Measurements from ENCODE around the gene MEDAG.
"Not testable (repeated sequence)": the region's sequence is repeated elsewhere in the genome, so short reads cannot be mapped to it uniquely, and the experiment has no call there.

Gene MEDAG

GRCh38 chr13:30910676-30911075 lies 4.6 kb downstream of the MEDAG start:
- no peak for DNase-seq

DNA sequence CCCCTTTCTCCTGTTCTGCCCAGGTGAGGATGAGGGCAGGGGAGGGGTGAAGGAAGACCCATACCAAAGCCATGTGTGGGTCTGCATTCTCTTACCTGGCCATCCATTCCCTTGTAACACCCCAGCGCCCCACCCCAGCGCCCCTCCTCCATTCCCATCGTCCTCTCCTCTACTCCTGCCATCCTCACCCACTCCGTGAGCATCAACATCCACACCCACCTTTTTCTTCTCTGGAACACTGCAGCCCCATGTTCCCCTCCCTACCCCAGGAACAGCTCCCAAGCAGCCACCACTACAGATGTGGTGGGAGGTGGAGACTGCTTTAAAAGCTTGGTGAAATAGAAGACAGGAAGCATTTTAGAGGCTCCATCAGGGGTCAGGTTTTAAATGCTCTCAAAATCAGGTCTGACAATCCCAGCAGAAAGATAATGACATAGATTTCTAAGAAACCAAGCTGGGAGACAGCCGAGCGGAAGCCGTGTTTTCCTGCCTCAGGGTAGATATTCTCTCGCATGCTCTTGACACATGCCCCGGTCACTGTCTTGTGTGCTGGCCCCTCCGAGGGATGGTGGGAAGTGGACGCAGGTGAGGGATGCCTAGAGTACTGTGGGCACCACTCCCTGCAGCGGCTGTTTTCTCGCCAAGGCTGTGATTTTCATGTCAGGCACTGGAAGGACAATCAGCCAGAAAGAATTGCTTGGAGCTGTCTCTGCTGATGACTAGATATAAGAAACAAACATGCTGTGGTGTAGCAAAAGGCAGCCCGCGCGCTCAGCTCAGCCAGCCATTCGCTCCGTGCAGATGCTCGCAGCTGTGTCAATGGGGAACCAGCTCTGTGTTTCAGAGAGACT lies 9.8 kb downstream of the MEDAG start:
- DNase-seq: no peak

GRCh38 chr13:30916991-30917390 lies 10.9 kb downstream of the MEDAG start:
- DNase-seq: no peak

DNA sequence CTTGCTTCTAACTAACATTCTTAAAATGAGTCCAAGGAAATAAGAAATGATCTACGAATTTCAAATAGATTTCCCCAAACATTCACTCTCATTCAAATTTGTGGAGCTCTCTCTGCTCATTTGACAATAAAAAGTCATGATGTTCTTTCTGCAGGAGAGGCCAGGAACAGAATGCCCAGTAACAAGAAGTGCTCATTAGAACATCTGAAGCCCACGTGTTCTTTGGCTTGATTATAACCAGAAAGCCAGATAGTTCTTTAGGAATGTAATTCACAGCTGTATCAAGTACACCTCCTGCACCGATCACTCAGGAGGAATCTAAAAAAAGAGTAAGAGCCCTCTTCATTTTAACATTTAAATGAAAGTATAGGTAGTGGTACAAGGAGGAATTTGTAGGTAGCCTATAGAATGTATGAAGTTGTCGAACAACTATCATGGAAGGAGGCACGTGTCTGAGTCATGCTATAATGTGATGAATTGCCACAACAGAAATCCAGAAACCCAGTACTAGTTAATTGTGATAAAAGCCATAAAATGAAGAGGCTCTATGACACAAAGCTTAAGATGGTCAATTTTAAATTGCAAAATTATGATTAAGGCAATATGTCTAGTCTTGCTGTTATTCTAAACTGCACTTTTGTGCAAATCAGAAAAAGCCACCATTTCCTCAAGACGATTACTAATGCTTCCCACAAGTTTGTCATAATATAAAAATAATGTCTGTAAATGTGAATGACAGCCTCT lies 12.8 kb downstream of the MEDAG start:
- DNase-seq: no peak

- DNase-seq: no peak
Observed at GRCh38 chr13:30920162-30920909, 14.3 kb downstream of the MEDAG start.

- DNase-seq: no peak
Observed at GRCh38 chr13:30923418-30923817, 17.3 kb downstream of the MEDAG start.

GRCh38 chr13:30924721-30925120 lies 18.6 kb downstream of the MEDAG start:
- DNase-seq: no peak

DNA sequence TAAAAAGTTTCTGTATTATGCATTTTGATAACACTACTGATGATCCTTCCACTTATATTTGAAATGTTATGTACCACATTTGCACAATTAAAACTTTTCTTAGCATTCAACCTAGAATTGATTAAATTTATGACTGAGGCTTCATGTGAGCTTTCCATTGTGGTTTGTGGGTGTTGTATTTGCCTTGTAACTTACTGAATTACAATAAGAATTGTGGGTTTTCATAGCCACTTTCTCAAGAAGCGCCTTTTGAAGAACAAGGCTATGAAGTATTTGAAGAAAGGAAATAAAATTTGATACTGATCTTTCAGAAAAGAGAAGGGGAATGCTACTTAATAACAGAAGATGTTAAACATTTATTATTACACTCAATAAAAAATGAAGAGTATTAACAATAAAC lies 19.4 kb downstream of the MEDAG start:
- DNase-seq: no peak

DNA sequence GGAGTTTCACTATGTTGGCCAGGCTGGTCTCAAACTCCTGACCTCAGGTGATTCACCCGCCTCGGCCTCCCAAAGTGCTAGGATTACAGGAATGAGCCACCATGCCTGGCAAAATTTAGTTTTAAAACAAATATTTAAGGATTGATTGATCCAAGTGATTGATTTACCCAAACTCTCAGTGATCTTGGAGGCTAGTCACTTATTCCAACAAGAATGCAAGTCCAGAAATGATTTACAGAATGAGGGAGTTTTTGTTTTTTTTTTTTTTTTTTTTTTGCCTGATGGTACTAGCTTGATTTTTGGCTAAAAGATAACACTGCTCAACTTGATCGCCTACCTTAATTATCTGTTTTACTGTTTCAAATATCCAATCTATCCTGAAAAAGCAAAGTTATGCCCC lies 20.7 kb downstream of the MEDAG start:
- DNase-seq: no peak

DNA sequence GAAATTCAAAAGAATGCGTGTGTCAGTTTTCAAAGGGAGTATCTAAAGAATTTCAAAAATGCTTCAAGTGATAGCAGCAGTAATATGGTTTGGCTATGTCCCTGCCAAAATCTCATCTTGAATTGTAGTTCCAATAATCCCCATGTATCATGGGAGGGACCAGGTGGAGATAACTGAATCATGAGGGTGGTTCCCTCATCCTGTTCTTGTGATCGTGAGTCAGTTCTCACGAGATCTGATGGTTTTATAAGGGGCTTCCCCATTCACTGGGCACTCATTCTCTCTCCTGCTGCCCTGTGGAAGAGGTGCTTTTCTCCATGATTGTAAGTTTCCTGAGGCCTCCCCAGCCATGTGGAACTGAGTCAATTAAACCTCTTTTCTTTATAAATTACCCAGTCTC lies 21.1 kb downstream of the MEDAG start:
- not testable (repeated sequence) for DNase-seq

GRCh38 chr13:30927595-30927994 lies 21.5 kb downstream of the MEDAG start:
- no peak for DNase-seq

DNA sequence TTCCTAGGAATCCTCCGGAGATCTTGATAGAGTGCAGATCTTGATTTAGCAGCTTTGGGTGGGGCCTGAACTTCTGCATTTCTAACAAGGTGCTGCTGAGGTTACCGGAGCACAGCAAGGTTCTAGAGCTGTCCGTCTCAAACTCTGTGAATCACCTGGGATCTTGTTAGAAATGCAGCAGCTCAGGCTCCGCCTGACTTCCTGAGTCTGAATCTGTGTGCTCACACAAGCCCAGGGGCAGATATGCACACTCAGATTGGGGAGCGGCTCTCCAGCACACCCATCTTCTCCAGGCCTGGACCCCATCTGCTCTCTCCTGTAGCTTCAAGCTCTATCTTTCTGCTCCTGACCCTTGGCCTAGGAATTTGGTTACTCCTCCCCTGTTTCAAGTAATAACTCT lies 22.9 kb downstream of the MEDAG start:
- no peak for DNase-seq

DNA sequence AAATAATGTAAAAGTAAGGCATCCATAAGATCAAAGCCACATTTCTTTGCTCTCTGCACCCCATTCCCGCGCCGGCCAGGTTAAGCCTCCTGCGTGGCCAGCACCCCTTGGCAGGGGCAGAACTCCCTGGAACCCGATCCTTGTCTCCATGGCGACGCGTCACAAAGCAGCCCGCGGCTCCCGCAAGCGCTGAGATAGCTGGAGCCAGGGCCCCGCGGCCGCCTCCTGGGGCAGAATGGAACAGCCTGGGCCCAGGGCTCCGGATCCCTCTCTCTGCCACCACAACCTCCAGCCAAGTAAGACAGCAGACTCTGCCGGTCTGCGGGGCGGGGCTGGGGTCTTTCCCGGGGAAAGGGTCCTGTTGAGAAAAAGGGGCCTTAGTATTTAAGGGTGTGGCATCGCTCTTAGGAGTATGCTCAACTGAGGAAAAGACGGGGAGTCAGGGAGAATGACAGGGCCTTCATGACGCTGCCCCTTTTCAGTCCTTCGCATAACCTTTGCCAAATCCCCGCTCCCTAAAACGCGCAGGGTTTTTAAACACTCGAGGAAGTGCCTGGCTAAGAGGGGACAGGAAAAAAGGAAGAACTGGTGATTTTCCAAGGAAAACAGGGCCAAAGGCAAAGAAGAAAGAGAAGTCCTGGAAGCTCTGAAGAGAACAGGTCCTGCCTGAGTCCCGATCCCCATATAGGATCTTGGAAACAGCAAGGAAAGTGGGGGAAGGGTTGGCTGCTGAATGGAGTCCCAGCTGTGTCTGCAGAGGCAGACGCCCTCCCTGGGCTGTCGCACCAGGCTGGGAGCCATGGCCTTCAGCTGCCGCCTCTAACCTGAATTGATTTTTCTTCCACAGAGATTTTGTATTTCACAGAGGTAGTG lies 26.6 kb downstream of the MEDAG start, which contains the start of gene TEX26:
TEX26 (plus strand) TSS at position 176 of the 873 bp plus-strand sequence; CDS start at position 236, 60 bp downstream.
- DNase-seq: no peak

- no peak for DNase-seq
Observed at GRCh38 chr13:30933354-30933670, 27.2 kb downstream of the MEDAG start.

GRCh38 chr13:30934381-30934780 lies 28.3 kb downstream of the MEDAG start:
- no peak for DNase-seq

DNA sequence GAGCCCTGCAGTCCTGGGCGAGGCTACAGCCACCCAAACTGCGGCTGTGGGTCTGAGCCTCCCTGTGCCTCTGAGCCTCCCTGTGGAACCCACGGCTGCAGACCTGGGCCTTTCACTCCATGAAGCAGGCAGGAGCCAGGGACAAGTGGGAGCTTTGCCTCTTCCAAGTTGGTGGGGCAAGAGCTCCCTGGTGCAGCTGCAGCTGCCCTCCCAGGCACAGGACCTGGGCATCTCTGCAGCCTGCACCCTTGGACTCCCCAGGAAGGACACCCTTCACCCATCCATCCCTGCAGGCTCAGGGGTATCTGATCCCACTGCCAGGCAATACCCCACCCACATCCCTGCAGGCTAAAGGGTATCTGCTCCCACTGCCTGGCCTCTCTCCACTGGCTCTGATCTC lies 28.7 kb downstream of the MEDAG start:
- no peak for DNase-seq

DNA sequence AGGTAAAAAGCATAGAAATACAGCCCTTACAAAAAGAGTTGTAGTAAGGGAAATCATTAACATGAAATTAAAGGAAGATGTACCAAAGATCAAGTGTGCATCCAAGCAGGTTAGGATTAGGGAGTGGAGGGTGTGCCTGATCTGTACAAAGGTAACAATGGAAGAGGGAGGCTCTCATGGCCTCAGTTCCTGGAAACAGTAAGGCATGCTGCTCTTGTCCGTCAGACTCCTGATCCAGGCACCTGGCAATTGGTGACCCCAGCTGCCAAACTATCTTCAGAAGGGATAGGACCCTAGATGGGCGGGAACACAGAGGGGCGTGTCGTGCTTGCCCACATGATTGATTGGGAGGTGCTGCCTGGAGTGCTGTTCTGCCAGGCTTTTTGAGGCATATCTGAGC lies 30.9 kb downstream of the MEDAG start:
- DNase-seq: no peak

DNA sequence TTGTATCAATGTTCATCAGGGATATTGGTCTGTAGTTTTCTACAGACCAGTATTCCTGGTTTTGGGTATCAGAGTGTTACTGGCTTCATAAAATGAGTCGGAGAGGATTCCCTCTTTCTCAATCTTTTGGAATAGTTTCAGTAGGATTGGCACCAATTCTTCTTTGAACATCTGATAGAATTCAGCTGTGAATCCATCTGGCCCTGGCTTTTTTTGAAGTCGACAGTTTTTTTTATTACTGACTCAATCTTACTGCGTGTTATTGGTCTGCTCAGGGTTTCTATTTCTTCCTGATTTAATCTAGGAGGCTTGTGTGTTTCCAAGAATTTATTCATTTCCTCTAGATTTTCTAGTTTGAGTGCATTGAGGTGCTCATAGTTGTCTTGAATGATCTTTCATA lies 37.8 kb downstream of the MEDAG start:
- no peak for DNase-seq

GRCh38 chr13:30957258-30957943 lies 51.3 kb downstream of the MEDAG start:
- no peak for DNase-seq

DNA sequence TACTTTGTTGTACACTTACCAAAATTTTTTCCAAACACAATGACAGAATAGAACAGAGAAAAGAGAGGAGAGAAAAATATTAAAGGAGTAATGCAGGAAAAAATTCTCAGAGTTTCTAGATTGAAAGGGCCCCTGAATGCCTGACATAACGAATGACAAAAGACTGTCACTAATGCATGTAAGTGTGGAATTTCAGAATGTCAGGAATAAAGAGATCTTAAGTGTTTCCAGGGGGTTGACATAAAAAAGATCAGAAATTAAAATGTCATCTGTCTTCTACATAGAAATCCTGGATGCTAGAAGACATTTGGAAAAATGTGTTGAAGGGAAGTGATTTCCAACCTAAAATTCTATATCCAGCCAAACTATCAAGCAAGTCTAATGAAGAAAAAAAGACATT lies 53.6 kb downstream of the MEDAG start:
- DNase-seq: no peak

DNA sequence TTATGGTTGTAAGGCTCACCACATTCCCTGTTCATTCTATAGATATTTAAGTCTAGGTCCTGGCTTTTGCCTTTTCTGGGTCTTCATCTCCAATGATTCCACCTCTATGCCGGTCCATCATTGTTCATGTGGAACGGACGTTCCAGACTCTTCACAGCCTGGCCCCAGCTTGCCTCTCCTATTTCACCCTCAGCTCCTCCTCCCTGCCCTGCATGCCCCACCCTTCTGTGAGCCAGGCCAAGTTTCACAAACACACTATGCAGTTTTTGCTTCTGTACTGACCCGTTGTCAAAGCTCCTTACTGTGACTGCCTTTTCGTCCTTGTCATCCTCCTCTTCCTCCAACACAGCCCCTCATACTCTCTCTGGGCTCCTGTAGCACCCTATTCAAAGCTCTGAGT lies 57.7 kb downstream of the MEDAG start:
- DNase-seq: no peak

DNA sequence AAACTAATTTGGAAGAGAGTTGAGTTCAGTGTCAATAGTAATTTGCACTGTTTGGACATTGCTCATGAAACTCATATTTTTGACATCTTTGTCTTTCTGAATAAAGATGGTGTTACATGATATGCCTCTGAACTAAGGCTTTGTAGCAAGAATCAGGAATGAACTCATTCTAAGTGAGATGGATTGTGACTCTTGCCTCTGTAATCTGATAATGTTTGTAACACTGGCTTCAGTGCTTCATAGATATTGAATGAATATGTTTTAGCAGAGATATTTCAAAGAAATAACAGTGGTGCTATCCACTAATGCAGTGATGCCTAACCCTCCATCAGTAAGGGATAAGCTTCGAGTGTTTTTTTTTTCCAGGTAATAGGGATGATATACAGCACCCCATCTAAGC lies 59.3 kb downstream of the MEDAG start:
- DNase-seq: no peak
